GM19035 (cell line): ENCODE results near the gene SPAAR.
"Not testable (repeated sequence)": the region's sequence is repeated elsewhere in the genome, so short reads cannot be mapped to it uniquely, and the experiment has no call there.

Experiments
- ATAC-seq: cut with Tn5 transposase; IDR thresholded peaks from one replicate; pipeline ENCODE4 v1.9.1; 2021; ENCODE audit not compliant: unreplicated experiment

The SPAAR gene

DNA sequence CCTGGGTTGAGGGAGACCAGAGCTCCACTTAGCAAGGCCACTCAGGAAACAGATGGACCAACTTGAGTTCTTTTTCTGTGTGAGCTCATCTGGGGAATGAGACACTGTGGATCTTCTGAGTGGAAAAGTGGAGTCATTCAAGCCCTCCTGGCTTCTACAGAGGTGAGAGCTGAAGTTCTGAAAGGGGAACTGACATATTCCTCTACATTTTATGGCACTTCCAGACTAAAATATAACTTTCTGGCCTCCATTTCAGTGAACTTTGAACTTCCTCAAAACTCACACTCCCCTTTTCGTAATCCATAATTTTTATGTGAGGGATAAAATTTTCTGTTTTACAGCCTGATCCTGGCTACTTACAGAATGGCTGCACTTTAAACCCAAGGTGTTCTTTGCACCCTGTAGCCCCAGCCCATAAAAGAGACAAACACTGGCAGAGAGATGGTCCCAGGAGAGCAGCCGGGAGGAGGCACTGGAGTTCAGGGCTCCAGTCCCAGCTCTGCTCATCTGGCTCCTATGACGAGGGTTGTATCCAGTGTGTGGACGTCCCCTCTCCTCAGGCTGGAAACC lies 10.8 kb downstream of the SPAAR start:
- ATAC-seq, result no peak

DNA sequence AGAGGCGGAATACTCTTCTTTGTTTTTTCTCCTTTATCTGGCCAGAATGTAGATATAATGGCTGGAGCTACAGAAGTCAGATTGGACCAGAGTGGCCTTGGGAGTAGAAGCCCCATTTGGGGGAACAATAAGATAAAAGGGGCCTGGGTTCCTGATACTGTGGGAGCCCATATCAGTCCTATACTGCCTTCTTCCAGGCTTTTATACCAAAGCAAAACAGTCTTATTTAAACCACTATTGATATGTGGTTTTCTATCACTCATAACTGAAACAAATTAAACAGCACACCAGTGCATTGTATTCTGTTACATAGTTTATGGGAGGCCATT lies 14.3 kb downstream of the SPAAR start:
- ATAC-seq, result no peak

DNA sequence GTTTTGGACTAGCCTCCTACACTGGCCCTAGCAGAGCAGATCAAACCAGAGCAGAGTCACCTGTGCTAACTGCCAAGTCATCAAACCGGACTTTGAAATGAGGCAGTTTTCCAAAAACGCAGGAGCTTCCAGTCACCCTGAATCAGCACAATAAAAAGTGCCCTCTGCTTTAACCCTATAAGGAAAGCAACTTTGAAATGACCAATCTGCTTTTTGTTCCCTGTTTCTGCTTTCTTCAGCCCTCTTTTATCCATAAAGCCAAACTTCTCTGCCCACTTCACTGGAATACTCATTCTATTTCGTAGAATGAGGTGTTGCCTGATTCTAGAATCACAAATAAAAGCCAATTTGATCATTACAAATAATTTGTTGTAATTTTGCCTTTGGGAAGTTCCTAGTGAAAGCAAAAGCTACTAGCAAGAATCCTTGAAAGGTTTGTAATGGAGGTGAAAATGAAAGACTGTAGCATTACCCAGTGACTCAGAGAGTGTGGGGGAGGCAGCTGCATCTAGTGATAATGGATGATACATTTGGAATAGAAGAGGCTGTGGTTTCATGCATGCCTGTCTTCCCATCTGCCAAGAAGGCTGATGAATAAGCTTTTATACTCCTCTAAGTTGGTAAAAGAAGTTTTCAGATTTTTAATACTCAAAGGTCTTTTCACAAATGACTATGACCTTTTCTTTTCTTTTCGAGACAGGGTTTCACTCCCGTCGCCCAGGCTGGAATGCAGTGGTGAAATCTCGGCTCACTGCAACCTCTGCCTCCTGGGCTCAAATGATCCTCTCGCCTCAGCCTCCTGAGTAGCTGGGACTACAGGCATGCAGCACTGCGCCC lies 14.9 kb downstream of the SPAAR start:
- ATAC-seq, result no peak

DNA sequence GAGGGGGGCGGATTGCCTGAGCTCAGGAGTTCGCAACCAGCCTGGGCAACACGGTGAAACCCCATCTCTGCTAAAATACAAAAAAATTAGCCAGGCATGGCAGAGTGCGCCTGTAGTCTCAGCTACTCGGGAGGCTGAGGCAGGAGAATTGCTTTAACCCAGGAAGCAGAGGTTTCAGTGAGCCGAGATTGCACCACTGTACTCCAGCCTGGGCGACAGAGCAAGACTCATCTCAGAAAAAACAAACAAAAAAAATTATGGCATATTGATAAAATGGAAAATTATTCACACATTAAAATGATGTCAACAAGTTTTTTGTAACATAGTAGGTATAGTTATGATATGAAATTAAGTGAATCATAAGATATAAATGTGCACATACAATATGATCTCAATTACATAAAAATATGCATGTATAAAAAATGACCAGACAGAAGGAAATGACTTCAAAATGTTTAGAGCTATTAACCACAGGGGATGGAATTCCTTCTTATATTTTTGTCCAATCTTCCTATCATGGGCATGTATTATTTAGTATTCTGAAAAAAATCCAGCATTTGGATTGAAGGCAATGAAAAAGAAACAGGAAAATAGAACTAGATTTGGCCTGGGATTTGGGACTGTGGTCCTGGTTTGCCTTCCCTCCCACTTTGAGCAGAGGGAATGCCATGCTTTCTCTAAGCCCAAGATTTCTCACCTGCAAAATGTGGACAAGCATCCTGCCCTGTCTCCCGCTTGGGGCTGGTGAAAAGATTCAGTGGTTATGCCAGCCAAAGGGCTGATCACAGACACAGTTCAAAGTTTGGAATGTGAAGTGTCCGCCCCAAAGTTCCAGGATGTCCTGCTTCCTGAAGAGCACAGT lies 19.5 kb downstream of the SPAAR start:
- no peak for ATAC-seq

DNA sequence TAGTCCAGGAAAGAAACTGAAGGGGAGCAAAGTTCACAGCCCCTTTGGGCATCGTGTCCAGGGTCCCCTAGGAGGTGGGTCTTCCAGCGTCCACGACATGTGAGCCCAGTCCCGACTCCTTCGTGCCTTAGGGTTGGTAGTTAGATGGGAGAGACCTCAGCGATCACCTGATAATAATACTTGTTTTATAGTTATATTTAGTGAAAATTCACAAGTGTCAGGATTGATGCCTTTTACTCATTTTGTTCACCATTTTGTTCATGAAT lies 20.1 kb downstream of the SPAAR start:
- ATAC-seq, result no peak

DNA sequence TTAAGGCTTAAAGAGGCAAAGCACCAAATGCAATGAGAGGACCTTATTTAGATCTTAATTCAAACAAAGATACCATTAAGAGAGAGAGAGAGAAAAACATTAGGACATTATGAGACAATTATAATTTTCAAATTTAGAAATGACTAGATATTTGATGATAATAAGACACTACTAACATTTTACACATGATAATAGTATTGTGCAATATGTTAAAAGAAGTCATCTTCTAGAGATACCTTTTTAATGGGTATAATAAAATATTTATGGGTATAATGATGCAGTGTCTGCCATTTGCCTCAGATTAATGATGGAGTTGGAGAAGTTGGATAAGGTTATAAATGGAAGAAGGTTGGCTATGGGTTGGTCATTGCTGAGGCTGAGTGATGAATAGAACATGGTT lies 21.2 kb downstream of the SPAAR start:
- no peak for ATAC-seq

DNA sequence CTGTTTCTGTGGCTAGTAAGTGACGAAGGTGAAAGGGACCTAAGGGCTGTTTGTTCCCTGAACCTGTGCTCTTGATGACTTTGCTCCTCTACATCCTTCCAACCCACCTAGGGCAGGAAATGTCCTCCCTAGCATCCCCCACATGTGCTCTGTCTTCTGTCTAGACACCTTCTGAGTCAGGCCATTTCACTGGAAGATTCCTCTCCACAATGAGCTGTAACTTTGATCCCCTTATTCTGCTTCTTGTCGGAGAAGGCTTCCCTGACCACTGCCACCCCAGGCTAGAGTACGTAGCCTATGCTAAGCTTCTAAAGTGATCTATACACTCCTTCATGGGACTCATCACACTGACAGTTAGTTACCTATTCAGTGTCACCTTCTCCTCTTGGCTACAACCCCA lies 21.7 kb downstream of the SPAAR start:
- ATAC-seq, result no peak

DNA sequence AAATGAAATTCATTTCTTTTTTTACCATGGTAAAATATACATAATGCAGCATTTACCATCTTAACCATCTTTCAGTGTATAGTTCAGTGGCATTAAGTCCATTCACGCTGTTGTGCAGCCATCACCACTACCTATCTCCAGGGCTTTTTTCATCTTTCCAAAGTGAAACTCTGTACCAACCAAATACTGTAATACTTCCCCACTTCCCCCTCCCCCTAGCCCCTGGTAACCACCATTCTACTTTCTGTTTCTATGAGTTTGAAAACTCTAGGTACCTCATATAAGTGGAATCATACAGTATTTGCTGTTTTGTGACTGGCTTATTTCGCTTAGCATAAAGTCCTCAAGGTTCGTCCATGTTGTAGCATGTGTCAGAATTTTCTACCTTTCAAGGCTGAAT lies 23.4 kb downstream of the SPAAR start:
- ATAC-seq, result no peak

DNA sequence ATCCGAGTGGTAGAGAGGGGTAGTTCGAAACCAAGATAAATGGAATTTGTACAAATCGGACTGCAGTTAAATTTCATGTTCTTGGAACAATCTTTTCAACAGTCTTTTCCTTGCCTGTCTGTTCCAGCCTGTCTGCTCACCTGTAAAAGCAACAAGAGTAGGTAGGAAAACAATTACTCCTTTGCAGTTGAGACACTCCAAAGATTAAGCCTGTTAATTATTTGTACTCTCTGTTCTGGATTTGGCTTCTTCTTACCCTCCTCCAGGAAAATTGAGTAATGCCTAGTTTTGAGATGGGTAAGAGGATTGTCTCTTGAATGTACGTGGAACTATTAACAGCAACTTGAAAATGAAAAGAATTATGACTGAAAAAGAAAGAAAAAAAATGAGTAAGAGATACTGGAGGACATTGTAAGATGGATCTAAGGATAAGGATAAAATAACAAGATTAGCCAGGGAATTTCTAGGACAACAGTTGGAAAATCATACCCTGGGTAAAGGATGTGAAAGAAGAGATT lies 24.3 kb downstream of the SPAAR start:
- no peak for ATAC-seq

DNA sequence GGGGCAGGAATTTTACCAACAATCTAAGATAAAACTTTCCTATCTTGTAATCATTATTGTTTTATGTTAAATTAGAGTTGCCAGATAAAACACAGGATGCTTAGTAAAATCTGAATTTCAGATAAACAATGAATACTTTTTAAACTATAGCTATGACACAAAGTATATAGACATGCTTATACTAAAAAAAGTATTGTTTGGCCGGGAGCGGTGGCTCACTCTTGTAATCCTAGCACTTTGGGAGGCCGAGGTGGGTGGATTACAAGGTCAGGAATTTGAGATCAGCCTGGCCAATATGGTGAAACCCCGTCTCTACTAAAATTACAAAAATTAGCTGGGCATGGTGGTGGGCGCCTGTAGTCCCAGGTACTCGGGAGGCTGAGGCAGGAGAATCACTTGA lies 24.8 kb downstream of the SPAAR start:
- ATAC-seq, result not testable (repeated sequence)

DNA sequence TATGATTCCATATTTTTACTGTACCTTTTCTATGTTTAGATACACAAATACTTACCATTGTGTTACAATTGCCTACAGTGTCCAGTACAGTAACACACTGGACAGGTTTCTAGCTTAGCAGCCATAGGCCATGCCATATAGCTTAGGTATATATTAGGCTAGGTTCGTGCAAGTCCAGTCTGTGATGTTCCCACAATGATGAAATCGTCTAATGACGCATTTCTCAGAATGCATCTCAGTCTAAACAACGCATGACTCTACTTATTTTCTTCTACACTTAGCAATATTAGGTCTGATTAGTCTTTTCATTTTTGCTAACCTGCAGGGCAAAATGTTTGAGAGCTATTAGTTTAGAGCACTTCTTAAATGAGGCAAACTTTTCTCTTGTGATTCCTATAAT lies 26.0 kb downstream of the SPAAR start:
- no peak for ATAC-seq

DNA sequence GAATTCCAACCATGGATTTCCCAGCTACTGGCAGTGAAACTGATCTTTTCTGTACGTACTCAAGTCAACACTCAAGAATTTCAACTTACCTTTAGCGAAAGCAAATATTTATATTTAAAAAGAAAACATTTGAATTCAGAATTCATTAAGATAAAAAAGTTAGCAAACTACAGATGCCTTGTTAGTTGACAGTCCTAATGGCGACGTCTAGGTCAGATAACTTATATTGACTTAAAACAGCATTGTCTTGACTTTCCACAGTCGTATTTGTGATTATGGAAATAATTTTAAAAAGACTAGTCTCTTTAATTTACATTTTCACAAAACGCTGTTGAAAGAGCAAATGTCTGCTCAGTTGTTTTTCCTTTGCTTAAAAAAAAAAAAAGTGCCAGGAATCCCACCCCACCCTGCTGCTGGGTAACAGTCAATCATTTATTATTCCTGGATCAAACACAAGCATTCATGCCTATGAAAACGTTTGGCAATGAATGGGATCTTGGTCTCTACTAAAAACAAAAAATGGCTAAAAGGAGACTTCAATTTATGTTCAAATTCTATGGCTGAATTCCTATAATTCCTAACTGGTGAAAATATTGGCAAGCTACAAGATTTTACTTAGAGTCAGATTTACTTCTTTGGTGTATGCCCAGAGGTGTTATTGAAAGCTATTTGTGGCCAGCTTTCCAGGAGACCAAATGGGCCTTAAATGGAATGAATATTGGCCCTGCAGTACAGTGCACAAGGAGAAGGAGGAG lies 26.6 kb downstream of the SPAAR start:
- ATAC-seq, result no peak

DNA sequence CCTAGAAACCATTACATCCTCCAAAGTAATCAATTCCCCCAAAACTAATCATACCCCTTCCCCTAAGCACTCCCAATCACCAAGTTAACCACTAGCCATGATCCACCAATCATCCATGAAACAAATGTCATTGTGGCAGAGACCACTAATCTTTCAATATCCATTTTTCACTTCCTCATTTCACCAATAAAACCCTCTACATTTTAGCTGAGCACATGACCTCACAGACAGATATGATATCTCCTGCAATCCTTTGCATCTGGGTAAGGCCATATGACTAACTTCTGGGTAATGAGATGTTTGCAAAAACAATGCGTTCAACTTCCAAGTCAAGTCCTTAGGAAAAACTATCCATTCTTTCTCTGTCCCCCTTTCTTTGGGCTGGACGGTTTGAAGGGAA lies 27.9 kb downstream of the SPAAR start:
- no peak for ATAC-seq

DNA sequence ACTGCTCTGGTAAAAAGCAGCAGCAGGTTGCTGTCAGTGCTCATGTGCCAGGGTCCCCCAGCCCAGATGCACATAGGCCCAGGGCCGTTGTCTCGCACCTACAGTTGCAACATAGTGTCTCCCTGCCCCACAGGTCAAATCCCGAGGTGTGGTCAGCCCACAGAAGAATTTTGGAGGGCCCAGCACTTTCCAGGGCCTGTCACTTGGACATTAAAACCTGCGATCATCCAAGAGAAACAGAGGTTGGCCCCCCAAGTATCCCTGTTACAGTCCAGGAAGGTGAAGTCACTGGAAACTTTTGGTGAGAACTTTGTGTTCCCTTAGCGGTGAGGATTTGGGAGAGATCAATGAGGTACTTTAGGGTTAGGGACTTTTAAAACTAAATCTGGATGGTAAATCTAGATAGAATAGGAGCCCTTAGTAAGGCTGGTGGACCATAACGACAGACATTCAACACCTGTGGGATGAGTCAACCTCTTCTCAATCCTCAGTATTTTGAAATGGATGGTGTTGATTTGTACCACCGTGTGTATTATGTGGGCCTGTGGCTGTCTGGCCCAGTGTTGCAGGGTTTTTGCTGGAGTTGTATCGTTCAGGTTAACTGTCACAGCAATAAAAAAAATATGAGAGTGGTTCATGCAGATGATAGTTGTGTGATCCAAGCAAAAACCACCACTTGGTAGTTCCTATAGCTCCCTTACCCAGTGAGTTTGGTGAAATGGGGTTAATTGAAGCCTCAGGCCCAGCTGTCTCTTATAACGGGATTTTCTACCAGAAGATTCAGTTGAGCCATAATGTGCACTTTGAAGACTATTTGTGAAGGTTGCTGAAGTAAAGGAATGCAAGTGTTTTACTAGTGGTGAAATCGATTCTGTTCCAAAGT lies 29.4 kb downstream of the SPAAR start:
- no peak for ATAC-seq

DNA sequence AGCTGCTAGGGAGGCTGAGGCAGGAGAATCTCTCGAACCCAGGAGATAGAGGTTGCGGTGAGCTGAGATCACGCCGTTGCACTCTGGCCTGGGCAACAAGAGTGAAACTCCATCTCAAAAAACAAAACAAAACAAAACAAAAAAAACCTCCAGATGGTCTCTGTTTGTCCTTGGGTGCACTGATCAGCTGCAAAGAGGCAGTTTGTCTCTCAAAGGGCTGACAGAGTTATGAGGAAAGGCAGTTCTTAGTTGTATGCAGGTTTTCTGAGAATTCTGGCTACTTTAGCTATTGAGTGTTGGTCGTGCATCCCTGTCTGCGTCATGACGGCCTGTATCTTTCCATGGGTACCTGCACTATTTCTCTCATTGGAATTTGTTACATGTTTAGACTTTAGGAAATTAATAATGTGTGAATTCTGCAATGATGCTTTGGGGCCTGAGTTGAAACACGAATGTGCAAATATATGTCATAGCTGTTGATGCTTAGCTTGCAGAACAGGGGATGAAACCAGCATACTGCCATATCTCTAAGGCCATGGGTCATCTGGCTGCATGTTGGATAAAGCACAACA lies 30.5 kb downstream of the SPAAR start:
- ATAC-seq, result no peak

DNA sequence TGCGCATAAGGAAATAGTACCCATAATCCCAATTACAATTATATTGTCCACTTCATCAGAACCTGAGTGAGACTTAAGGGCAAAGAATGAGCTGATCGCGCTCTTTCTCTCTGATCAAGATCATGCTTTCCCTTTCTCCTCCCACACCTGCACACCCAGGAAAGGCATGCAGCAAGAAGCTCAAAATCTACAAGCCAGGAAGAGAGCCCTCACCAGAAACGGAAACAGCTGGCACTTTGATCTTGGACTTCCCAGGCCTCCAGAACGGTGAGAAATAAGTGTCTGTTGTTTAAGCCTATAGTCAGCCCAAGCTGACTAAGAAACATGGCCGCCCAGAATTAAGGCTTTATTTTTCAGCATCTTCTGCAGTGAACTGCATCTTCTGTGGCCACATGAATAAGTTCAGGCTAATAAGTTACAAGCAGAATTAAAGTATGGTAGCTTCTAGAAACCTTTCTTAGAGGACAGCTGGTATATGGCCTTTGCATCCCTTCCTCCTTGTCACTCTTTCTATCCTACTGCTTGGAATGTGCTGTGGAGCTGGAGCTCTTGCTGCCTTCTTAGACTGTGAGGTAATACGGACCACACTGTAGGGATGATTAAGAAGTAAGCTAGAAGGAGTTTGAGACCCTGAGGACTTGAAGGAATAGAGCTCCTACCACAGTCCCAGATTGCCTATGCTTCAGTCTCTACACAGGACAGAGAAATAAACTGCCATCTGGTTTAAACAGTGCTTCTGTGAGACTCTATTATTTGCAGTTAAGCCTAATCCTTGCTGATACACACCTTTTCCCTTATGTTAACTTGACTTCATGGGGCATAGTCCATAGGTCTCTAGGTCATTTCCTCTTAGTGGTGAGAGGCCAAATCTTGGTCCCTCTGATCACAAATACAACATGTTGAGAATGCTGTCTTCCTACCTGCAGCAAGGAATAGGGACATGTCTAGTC lies 31.4 kb downstream of the SPAAR start:
- no peak for ATAC-seq

DNA sequence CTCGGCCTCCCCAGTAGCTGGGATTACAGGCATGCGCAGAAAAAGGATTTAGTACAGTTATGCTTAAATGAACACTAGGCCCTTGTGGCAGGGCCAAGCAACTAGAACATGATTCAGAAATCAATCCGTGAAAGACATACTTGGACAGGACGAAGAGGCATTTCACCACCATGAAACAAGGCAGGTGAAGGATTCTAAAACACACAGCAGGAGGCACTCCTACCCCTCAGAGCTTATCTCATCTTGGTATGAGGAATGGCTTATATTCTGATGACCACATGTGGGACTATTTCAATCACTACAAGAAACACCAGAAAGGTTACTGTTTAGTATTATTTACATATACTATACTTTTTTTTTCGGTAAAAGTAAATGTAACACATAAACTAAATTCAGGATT lies 33.0 kb downstream of the SPAAR start:
- ATAC-seq, result no peak

DNA sequence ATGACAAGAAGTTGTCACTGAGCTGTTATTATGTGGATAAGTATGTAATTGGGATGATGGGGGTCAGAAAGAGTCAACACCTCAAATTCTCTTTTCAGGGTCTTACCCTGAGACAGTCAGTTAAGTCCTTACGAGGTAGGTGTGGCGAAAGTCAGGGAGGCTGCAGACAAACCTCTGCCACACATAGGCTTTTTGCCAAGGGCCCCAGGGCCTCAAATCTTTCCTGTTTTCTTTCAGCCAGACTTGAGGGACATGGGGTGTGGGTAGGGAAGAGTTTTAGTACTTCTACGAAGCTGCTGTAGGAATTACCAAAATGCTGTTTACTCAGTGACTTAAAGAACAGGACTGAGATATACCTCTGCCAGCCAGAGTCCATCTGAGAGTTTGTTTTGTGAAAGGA lies 34.9 kb downstream of the SPAAR start:
- no peak for ATAC-seq

DNA sequence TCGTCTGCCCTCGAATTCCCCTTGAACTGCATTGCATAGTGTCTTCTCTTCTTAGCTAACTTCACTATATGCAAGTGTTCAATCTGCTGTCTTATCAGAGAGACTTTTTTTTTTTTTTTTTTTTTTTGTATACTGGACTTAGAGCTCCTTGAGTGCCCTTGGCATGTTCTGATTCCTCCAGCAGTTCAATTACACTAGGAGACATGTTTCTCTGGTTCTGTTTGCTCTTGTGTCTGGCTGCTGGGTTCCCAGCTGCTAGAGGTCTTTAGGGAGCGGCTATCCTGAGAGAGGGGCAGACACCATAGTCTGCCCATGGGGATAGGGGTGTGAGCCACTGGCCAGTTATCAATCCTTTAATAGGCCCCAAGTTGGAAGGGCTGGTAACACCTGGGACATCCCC lies 35.6 kb downstream of the SPAAR start:
- no peak for ATAC-seq
